H9 (cell line): ENCODE results near the gene PRRT2. TPM values are rescaled to one million over a fixed set of nuclear protein-coding genes. Genes with fewer than 3 reads are reported as not detected.
A peak's percentile ranks its signal among the peaks of the same experiment; 100 is the strongest.

Source experiments
- DNase-seq: peaks from one replicate; pipeline ENCODE4 v3.0.0-alpha.2; 2017
- H2AFZ ChIP-seq: one replicate; pipeline ENCODE4 v1.6.1; 2013; ENCODE audit warnings: mild to moderate bottlenecking, low read length, control low read depth, moderate library complexity
- H2AK5ac ChIP-seq: 2 replicates; pipeline ENCODE4 v1.6.1; 2013; ENCODE audit warnings: low read length, control low read depth, mixed read lengths; ENCODE audit not compliant: insufficient read length
- H2BK120ac ChIP-seq: one replicate; pipeline ENCODE4 v1.6.1; 2013; ENCODE audit warnings: low read depth, mild to moderate bottlenecking, low read length, control low read depth, inconsistent platforms; ENCODE audit not compliant: poor library complexity, severe bottlenecking
- H2BK12ac ChIP-seq: 2 replicates; pipeline ENCODE4 v1.6.1; 2013; ENCODE audit warnings: low read length, control low read depth, mixed read lengths, low read depth; ENCODE audit not compliant: insufficient read length
- H2BK15ac ChIP-seq: 2 replicates; pipeline ENCODE4 v1.6.1; 2013; ENCODE audit warnings: low read depth, low read length, control low read depth
- H2BK20ac ChIP-seq: one replicate; pipeline ENCODE4 v1.6.1; 2013; ENCODE audit warnings: low read depth, mild to moderate bottlenecking, low read length, control low read depth, inconsistent platforms; ENCODE audit not compliant: poor library complexity, severe bottlenecking
- H2BK5ac ChIP-seq: 2 replicates; pipeline ENCODE4 v1.6.1; 2013; ENCODE audit warnings: low read length, control low read depth, mixed read lengths; ENCODE audit not compliant: insufficient read length
- H3K14ac ChIP-seq: 2 replicates; pipeline ENCODE4 v1.6.1; 2013; ENCODE audit warnings: low read length, control low read depth; ENCODE audit not compliant: insufficient read depth
- H3K18ac ChIP-seq: 2 replicates; pipeline ENCODE4 v1.6.1; 2013; ENCODE audit warnings: low read depth, mild to moderate bottlenecking, mixed read lengths, low read length, control low read depth; ENCODE audit not compliant: insufficient read length
- H3K23ac ChIP-seq: 2 replicates; pipeline ENCODE4 v1.6.1; 2013; ENCODE audit warnings: low read length, control low read depth, mixed read lengths, low read depth; ENCODE audit not compliant: insufficient read length
- H3K23me2 ChIP-seq: 2 replicates; pipeline ENCODE4 v1.6.1; 2013; ENCODE audit warnings: low read depth, mild to moderate bottlenecking, mixed read lengths, low read length, control low read depth; ENCODE audit not compliant: insufficient read length, poor library complexity, severe bottlenecking
- H3K27ac ChIP-seq: 2 replicates; pipeline ENCODE4 v1.5.1; 2013; ENCODE audit warnings: low read length, control low read depth, mixed read lengths, low read depth; ENCODE audit not compliant: insufficient read length
- H3K27me3 ChIP-seq: 2 replicates; pipeline ENCODE4 v1.6.1; 2013; ENCODE audit warnings: low read length, control low read depth, inconsistent platforms; ENCODE audit not compliant: insufficient read depth
- H3K4ac ChIP-seq: 2 replicates; pipeline ENCODE4 v1.6.1; 2013; ENCODE audit warnings: low read depth, mild to moderate bottlenecking, control low read depth, inconsistent platforms, low read length, moderate library complexity
- H3K4me1 ChIP-seq: 2 replicates; pipeline ENCODE4 v1.6.1; 2013; ENCODE audit warnings: low read length, control low read depth, inconsistent platforms; ENCODE audit not compliant: insufficient read depth
- H3K4me2 ChIP-seq: 2 replicates; pipeline ENCODE4 v1.6.1; 2013; ENCODE audit warnings: low read length, control low read depth, mixed read lengths; ENCODE audit not compliant: insufficient read length, insufficient read depth
- H3K56ac ChIP-seq: 2 replicates; pipeline ENCODE4 v1.6.1; 2013; ENCODE audit warnings: low read depth, mild to moderate bottlenecking, mixed read lengths, low read length, control low read depth; ENCODE audit not compliant: insufficient read length
- H3K79me1 ChIP-seq: 2 replicates; pipeline ENCODE4 v1.6.1; 2013; ENCODE audit warnings: low read depth, mild to moderate bottlenecking, moderate library complexity, low read length, control low read depth, inconsistent platforms; ENCODE audit not compliant: insufficient read depth, poor library complexity, severe bottlenecking
- H3K79me2 ChIP-seq: 2 replicates; pipeline ENCODE4 v1.6.1; 2013; ENCODE audit warnings: low read length, control low read depth, inconsistent platforms; ENCODE audit not compliant: insufficient read depth
- H3K9ac ChIP-seq: 2 replicates; pipeline ENCODE4 v1.6.1; 2013; ENCODE audit warnings: low read length, control low read depth, mixed read lengths; ENCODE audit not compliant: insufficient read length; ENCODE audit errors: extremely low read depth
- H3K9me3 ChIP-seq: one replicate; pipeline ENCODE4 v1.6.1; 2013; ENCODE audit warnings: low read depth, low read length, inconsistent platforms; ENCODE audit not compliant: control insufficient read depth
- H3T11ph ChIP-seq: one replicate; pipeline ENCODE4 v1.6.1; 2013; ENCODE audit warnings: mild to moderate bottlenecking, low read length, control low read depth, inconsistent platforms
- H4K20me1 ChIP-seq: one replicate; pipeline ENCODE4 v1.6.1; 2013; ENCODE audit not compliant: control insufficient read depth, insufficient read length, insufficient read depth
- H4K5ac ChIP-seq: 2 replicates; pipeline ENCODE4 v1.6.1; 2013; ENCODE audit warnings: low read depth, mild to moderate bottlenecking, mixed read lengths, low read length, control low read depth; ENCODE audit not compliant: insufficient read length
- H4K8ac ChIP-seq: replicated peaks from 2 replicates; pipeline ENCODE4 v1.6.1; 2013; ENCODE audit warnings: low read length, control low read depth, mixed read lengths, low read depth; ENCODE audit not compliant: insufficient read length
- H4K91ac ChIP-seq: 2 replicates; pipeline ENCODE4 v1.6.1; 2013; ENCODE audit warnings: low read depth, mild to moderate bottlenecking, moderate library complexity, mixed read lengths, low read length, control low read depth; ENCODE audit not compliant: insufficient read length
- H3K27ac Mint-ChIP-seq, 3 experiments: 2 replicates in 2 of 3; 3 replicates in 1 of 3; pipeline ENCODE4 v1.8.0; 2020 to 2021; ENCODE audit warnings: mixed read lengths in 3 of 3, mild to moderate bottlenecking in 1 of 3, moderate library complexity in 1 of 3
- H3K27me3 Mint-ChIP-seq: 2 replicates; pipeline ENCODE4 v1.8.0; 2021; ENCODE audit warnings: low read depth, mild to moderate bottlenecking, moderate library complexity, mixed read lengths
- H3K36me3 Mint-ChIP-seq, 3 experiments: 2 replicates in 2 of 3; 3 replicates in 1 of 3; pipeline ENCODE4 v1.8.0; 2020 to 2021; ENCODE audit warnings: low read depth in 3 of 3, mixed read lengths in 3 of 3; ENCODE audit not compliant: insufficient read depth in 1 of 3
- H3K4me1 Mint-ChIP-seq, 2 experiments: 2 replicates each; pipeline ENCODE4 v1.8.0; 2020; ENCODE audit warnings: mixed read lengths in 2 of 2
- H3K4me3 Mint-ChIP-seq, 2 experiments: 2 replicates in 1 of 2; 3 replicates in 1 of 2; pipeline ENCODE4 v1.8.0; 2020 to 2021; ENCODE audit warnings: mild to moderate bottlenecking in 2 of 2, mixed read lengths in 2 of 2, moderate library complexity in 1 of 2
- H3K9me3 Mint-ChIP-seq, 2 experiments: 2 replicates in 1 of 2; 3 replicates in 1 of 2; pipeline ENCODE4 v1.8.0; 2020; ENCODE audit warnings: mild to moderate bottlenecking in 2 of 2, mixed read lengths in 2 of 2, moderate library complexity in 1 of 2
- CTCF ChIP-seq: fragments of 200-600 bp; sonication (generic); conservative IDR thresholded peaks from 3 replicates; pipeline ENCODE4 v1.8.0; 2021; ENCODE audit warnings: antibody characterized with exemption, mild to moderate bottlenecking
- WGBS: extraction: QIAGEN DNeasy Blood & Tissue Kit; methylation state at CpG from one replicate; pipeline ENCODE4 v1.1.7; 2013; ENCODE audit warnings: missing lambda C conversion rate, low lambda C conversion rate, mixed read lengths; ENCODE audit not compliant: insufficient read length; ENCODE audit errors: extremely low coverage; 5-methylcytosine and 5-hydroxymethylcytosine counted together
- total RNA-seq: library from RNA; stranded (reverse); gene quantifications from 2 replicates; pipeline ENCODE4 v1.2.1, GENCODE V29; 2021

Gene PRRT2
- total RNA-seq, 1 experiment from 2014 or later: 14.6 TPM

GRCh38 chr16:29790949-29791844, 20.8 kb upstream of the PRRT2 start:
- Mint-ChIP-seq H3K36me3 (peaks cover 13 to 38% (median 22%) of the 10 kb centered on the region in 3 experiments; a peak in 6 of 7 replicates), H3K27me3 (peaks cover 5% of the 10 kb centered on the region), H3K4me3 (peak overlapping the region; percentile 97 to 98), H3K27ac (peak overlapping the region; percentile 39 to 100 (median 96)), H3K9me3 (no peaks in the 10 kb centered on the region), H3K4me1 (peaks cover 20 to 25% of the 10 kb centered on the region in 2 experiments)
- H3K56ac ChIP-seq: no peak overlapping the region
- H4K5ac ChIP-seq: no peak overlapping the region
- H3K27ac ChIP-seq: no peak overlapping the region
- no peak overlapping the region for H3T11ph ChIP-seq
- no peaks in the 10 kb centered on the region; the same call in 1 of the 2 replicates for H3K4me1 ChIP-seq
- no peak overlapping the region for H2BK15ac ChIP-seq
- H3K18ac ChIP-seq: no peak overlapping the region
- no peaks in the 10 kb centered on the region for H3K9me3 ChIP-seq
- peaks cover 5% of the 10 kb centered on the region for H3K23me2 ChIP-seq
- DNase-seq: no peak
- no peak overlapping the region for H2AFZ ChIP-seq
- no peak overlapping the region for H2BK12ac ChIP-seq
- H4K91ac ChIP-seq: no peak overlapping the region
- H2AK5ac ChIP-seq: no peak overlapping the region
- no peak overlapping the region for H2BK20ac ChIP-seq
- H2BK120ac ChIP-seq: no peak overlapping the region
- H4K20me1 ChIP-seq: no peaks in the 10 kb centered on the region
- no peak overlapping the region for H4K8ac ChIP-seq
- H2BK5ac ChIP-seq: no peak overlapping the region
- H3K27me3 ChIP-seq: no peaks in the 10 kb centered on the region
- H3K4me2 ChIP-seq: peak overlapping the region; percentile 64
- H3K9ac ChIP-seq: peak overlapping the region; percentile 73
- no peak for TF ChIP-seq CTCF
- peaks cover 36% of the 10 kb centered on the region for H3K79me2 ChIP-seq
- H3K14ac ChIP-seq: no peak overlapping the region
- WGBS: no CpG with 5 or more reads among the region's 31 CpGs
- H3K79me1 ChIP-seq: peaks cover 7% of the 10 kb centered on the region
- H3K4ac ChIP-seq: no peak overlapping the region
- H3K23ac ChIP-seq: no peak overlapping the region
